K562 (cell line): ENCODE data around the gene NCAPD2. TPM values are rescaled to one million over a fixed set of nuclear protein-coding genes. Genes with fewer than 3 reads are reported as not detected.

ENCODE experiments used
- ARID4B ChIP-seq: sonication (generic); formaldehyde crosslinking; IDR thresholded peaks from 2 replicates; pipeline ENCODE4 v1.8.0; 2022; ENCODE audit warnings: mild to moderate bottlenecking, missing genetic modification reagents
- ATF4 ChIP-seq: fragments of 450-650 bp; formaldehyde crosslinking; IDR thresholded peaks from 2 replicates; pipeline ENCODE4 v1.4.0; 2022; ENCODE audit warnings: mild to moderate bottlenecking, moderate library complexity
- ATF7 ChIP-seq: fragments of 450-650 bp; IDR thresholded peaks from 2 replicates; pipeline ENCODE4 v1.7.1; 2014; ENCODE audit warnings: mild to moderate bottlenecking, moderate library complexity
- C11orf30 ChIP-seq: fragments of 450-650 bp; IDR thresholded peaks from 2 replicates; pipeline ENCODE4 v1.6.1; 2016; ENCODE audit warnings: low read depth, mild to moderate bottlenecking
- CREB1 ChIP-seq, 2 experiments: sonication (generic) in 1 of 2; formaldehyde crosslinking in 1 of 2; IDR thresholded peaks; 2 replicates each; pipeline versions ENCODE4 v1.6.1 to v1.8.0; 2012 to 2022; ENCODE audit warnings: inconsistent platforms in 1 of 2, mild to moderate bottlenecking in 1 of 2, missing genetic modification reagents in 1 of 2, moderate library complexity in 1 of 2
- CXXC5 ChIP-seq: fragments of 250-450 bp; sonication (Bioruptor Pico); IDR thresholded peaks from 2 replicates; pipeline ENCODE4 v1.8.0; 2022; ENCODE audit warnings: inconsistent platforms, mild to moderate bottlenecking, moderate library complexity
- E2F6 ChIP-seq, 2 experiments: IDR thresholded peaks; 2 replicates each; pipeline ENCODE4 v1.6.1; 2011; ENCODE audit warnings: borderline replicate concordance in 1 of 2, control low read depth in 1 of 2, low read depth in 1 of 2, low read length in 1 of 2, mild to moderate bottlenecking in 1 of 2, mixed read lengths in 1 of 2, moderate library complexity in 1 of 2; ENCODE audit not compliant: insufficient read depth in 1 of 2, insufficient read length in 1 of 2, poor library complexity in 1 of 2, severe bottlenecking in 1 of 2; ENCODE audit errors: extremely low read depth in 1 of 2
- ETS1 ChIP-seq: conservative IDR thresholded peaks from 2 replicates; pipeline ENCODE4 v1.6.1; 2011; ENCODE audit warnings: low read depth, mild to moderate bottlenecking, low read length; ENCODE audit not compliant: control insufficient read depth
- FOS ChIP-seq: IDR thresholded peaks from 3 replicates; pipeline ENCODE4 v1.6.1; 2011; ENCODE audit not compliant: insufficient read length; ENCODE audit errors: extremely low read depth
- KAT2B ChIP-seq: IDR thresholded peaks from one replicate; pipeline ENCODE4 v1.6.1; 2012; ENCODE audit warnings: low read depth, mild to moderate bottlenecking, control low read depth, inconsistent platforms, low read length, moderate library complexity
- MBD2 ChIP-seq: sonication (generic); IDR thresholded peaks from 2 replicates; pipeline ENCODE4 v1.6.1; 2016; ENCODE audit warnings: low read depth, borderline replicate concordance
- POLR2G ChIP-seq: fragments of 200-400 bp; formaldehyde crosslinking; IDR thresholded peaks from 2 replicates; pipeline ENCODE4 v1.6.1; 2017; ENCODE audit warnings: low read depth, mild to moderate bottlenecking, antibody characterized with exemption, low read length, moderate library complexity
- ZFX ChIP-seq: sonication (generic); formaldehyde crosslinking; IDR thresholded peaks from 2 replicates; pipeline ENCODE4 v1.8.0; 2022; ENCODE audit warnings: mild to moderate bottlenecking, missing genetic modification reagents, moderate library complexity
- ZNF282 ChIP-seq: sonication (generic); formaldehyde crosslinking; IDR thresholded peaks from 2 replicates; pipeline ENCODE4 v1.8.1; 2023; ENCODE audit warnings: missing genetic modification reagents
- ZNF316 ChIP-seq: fragments of 450-650 bp; IDR thresholded peaks from 2 replicates; pipeline ENCODE4 v1.6.1; 2016
- polyA plus RNA-seq, 8 experiments: library from polyadenylated mRNA; depleted of rRNA in 4 of 8; stranded (reverse) in 5 of 8; unstranded in 3 of 8; fragments of >200 nt; fragmentation: Nextera tagmentation in 2 of 8; fragmentation: Illumina TruSeq in 1 of 8; extraction: Ambion mirVana in 2 of 8; extraction: Trizol in 1 of 8; gene quantifications; 2 replicates each; pipeline versions ENCODE4 v1.2.1 to v1.2.3, GENCODE V29; 2011 to 2014; ENCODE audit warnings: inconsistent platforms in 1 of 8, missing spikeins in 1 of 8
- total RNA-seq, 7 experiments: library from RNA; depleted of rRNA in 6 of 7; stranded (reverse); fragments of >200 nt in 6 of 7; fragmentation: Illumina TruSeq in 2 of 7; extraction: Trizol in 2 of 7; gene quantifications; 2 replicates each; pipeline versions ENCODE4 v1.2.1 to v1.2.3, GENCODE V29; 2011 to 2021; ENCODE audit warnings: low replicate concordance in 1 of 7

Gene NCAPD2
- total and polyA plus RNA-seq, 9 of the 15 experiments (the other 6 are each of a cell fraction or from before 2014, with no cell fraction given), result 16.9 to 93.7 (median 68.3) TPM

GRCh38 chr12:6470375-6471163 lies 23.3 kb upstream of the NCAPD2 start, which contains the start of gene VAMP1 (continued):
- TF ChIP-seq ARID4B (CRISPR knock-in tag) (peak; percentile 67; the same call in 1 of the 2 replicates), ATF4 (CRISPR knock-in tag) (no peak), CXXC5 (peak; percentile 55), ETS1 (0 out of 2 replicates have a peak, but pooled peaks have one; percentile 40), ATF7 (peak; percentile 57; the same call in 1 of the 2 replicates), MBD2 (peak; percentile 65), C11orf30 (peak; percentile 63), FOS (peak; percentile 56), ZFX (CRISPR knock-in tag) (peak; percentile 67), ZNF282 (peak; percentile 89; the same call in 1 of the 2 replicates), POLR2G (peak; percentile 100), CREB1 (IDR thresholded peaks at IDR 0.05) (no peak), CREB1 (CRISPR knock-in tag; IDR thresholded peaks at IDR 0.05) (0 out of 2 replicates have a peak, but pooled peaks have one; percentile 34), E2F6 (IDR thresholded peaks at IDR 0.05; ENCODE audit: borderline replicate concordance in 1 of 2, extremely low read depth in 1 of 2, insufficient read depth in 1 of 2, insufficient read length in 1 of 2, low read depth in 1 of 2, low read length in 1 of 2, poor library complexity in 1 of 2, severe bottlenecking in 1 of 2) (peak; percentile 26 to 42), KAT2B (no peak), ZNF316 (peak; percentile 46; the same call in 1 of the 2 replicates)
- TF ChIP-seq, all 486 proteins: peak for 82
